ENCODE data around the gene THEMIS2.

- no peak for TF ChIP-seq CTCF (IDR thresholded peaks at IDR 0.05)
- TF ChIP-seq EP300 (IDR thresholded peaks at IDR 0.05): no peak
- no peak for TF ChIP-seq POLR2A (IDR thresholded peaks at IDR 0.05)
Measured at GRCh38 chr1:27858949-27859576, 13.3 kb upstream of the THEMIS2 start.

All from stomach (tissue), 4 donors.